Heart right ventricle (tissue), 16 donors: ENCODE measurements around the gene SGSH. TPM values are rescaled to one million over a fixed set of nuclear protein-coding genes. Genes with fewer than 3 reads are reported as not detected.

Experiments
- ATAC-seq, 8 donors: fragments of 200-7000 bp; cut with Tn5 transposase; one replicate each; pipeline ENCODE4 v1.9.1; 2020; ENCODE audit warnings: mild to moderate bottlenecking in 8 of 8, moderate library complexity in 8 of 8, moderate number of reproducible peaks in 1 of 8
- DNase-seq, 2 donors: peaks; one replicate each; pipeline ENCODE4 v3.0.0-alpha.2; 2020
- H3K27ac ChIP-seq, 10 donors: fragments of 200-600 bp; sonication (generic) in 2 of 10; one replicate each; pipeline versions ENCODE4 v1.5.0 to v1.8.0; 2020 to 2022; ENCODE audit warnings: mild to moderate bottlenecking in 3 of 10
- H3K27me3 ChIP-seq, 7 donors: fragments of 200-600 bp; one replicate each; pipeline ENCODE4 v1.8.0; 2021 to 2022; ENCODE audit warnings: mild to moderate bottlenecking in 2 of 7
- H3K36me3 ChIP-seq, 9 donors: fragments of 200-600 bp; sonication (generic) in 1 of 9; one replicate each; pipeline versions ENCODE4 v1.5.0 to v1.8.0; 2020 to 2022; ENCODE audit warnings: mild to moderate bottlenecking in 2 of 9
- H3K4me1 ChIP-seq, 9 donors: fragments of 200-600 bp; sonication (generic) in 1 of 9; one replicate each; pipeline versions ENCODE4 v1.5.0 to v1.8.0; 2020 to 2022; ENCODE audit warnings: mild to moderate bottlenecking in 4 of 9
- H3K4me3 ChIP-seq, 10 donors: fragments of 200-600 bp; sonication (generic) in 2 of 10; one replicate each; pipeline versions ENCODE4 v1.5.0 to v1.8.0; 2020 to 2022; ENCODE audit warnings: mild to moderate bottlenecking in 7 of 10, moderate library complexity in 2 of 10
- H3K9me3 ChIP-seq, 11 donors: fragments of 200-600 bp in 10 of 11; sonication (generic) in 2 of 11; one replicate each; pipeline versions ENCODE4 v1.5.0 to v1.8.0; 2013 to 2022; ENCODE audit warnings: mild to moderate bottlenecking in 2 of 11, control low read depth in 1 of 11, moderate library complexity in 1 of 11
- CTCF ChIP-seq, 9 donors: fragments of 200-600 bp; sonication (generic) in 2 of 9; IDR thresholded peaks; one replicate each; pipeline versions ENCODE4 v1.5.0 to v1.8.0; 2021 to 2022; ENCODE audit warnings: antibody characterized with exemption in 9 of 9, mild to moderate bottlenecking in 5 of 9, moderate library complexity in 1 of 9
- WGBS, 2 donors: extraction: QIAGEN DNeasy Blood & Tissue Kit; methylation state at CpG; one replicate each; pipeline ENCODE4 v1.1.7; 2013; ENCODE audit warnings: inconsistent platforms in 1 of 2; 5-methylcytosine and 5-hydroxymethylcytosine counted together
- intact Hi-C, 10 donors: fragments of 100-400 bp; cut with DNase I; formaldehyde crosslinking; loops; one replicate each; pipeline versions ENCODE4 v1.11.1 to v1.14.2; 2022
- polyA plus RNA-seq, 2 donors: library from polyadenylated mRNA; stranded (reverse); fragments of 200-250 nt; gene quantifications; one replicate each; pipeline ENCODE4 v1.2.3, GENCODE V29; 2013
- total RNA-seq, 10 donors: library from RNA; stranded (reverse); fragmentation: NEBNext Ultra II Directional in 3 of 10; extraction: Animal tissue kit (Norgen Biotek cat#: 25700) in 3 of 10; gene quantifications; one replicate each; pipeline versions ENCODE4 v1.2.1 to v1.2.4, GENCODE V29; 2021 to 2023
- donor health status: Arrhythmogenic right ventricular cardiomyopathy.
- donor health status: ischemic (EF 13 %, LVEDD 7.1; RV severe dilation, severe dysfunction).
- donor health status: healthy with polysubstance abuse.
- donor health status: DM: no; HTN: yes; CAD: no.
- donor health status: DM: no; HTN: no; CAD: no.
- donor health status: ischemic (EF 25% LVEDD 6.9; RV normal size, moderate dysfunction).
- donor health status: ischemic (EF 25% LVEDD 5.7; RV mildly dilated, moderate dysfunction).
- donor health status: healthy.
- donor health status: DM: yes; HTN: yes; CAD: no.
- donor health status: Ischemic cardiomyopathy.
- donor health status: ischemic (EF 35%, LVEDD 5.7; RV mildly dilated, moderate dysfunction).
- donor health status: nonischemic (EF 11% LVEDD 7.7; RV severe dilation, severe dysfunction).
- donor health status: DM: yes; HTN: yes; CAD: no.
- donor health status: PGD.
- donor health status: ischemic (EF 29% LVEDD 5.4; RV normal size, mild dysfunction).
- donor health status: nonischemic (EF 23%, LVEDD 6.1; RV moderate dilation, normal function).

SGSH gene
- total and polyA plus RNA-seq, 12 donors = 7.3 to 21.7 (median 14.0) TPM

DNA sequence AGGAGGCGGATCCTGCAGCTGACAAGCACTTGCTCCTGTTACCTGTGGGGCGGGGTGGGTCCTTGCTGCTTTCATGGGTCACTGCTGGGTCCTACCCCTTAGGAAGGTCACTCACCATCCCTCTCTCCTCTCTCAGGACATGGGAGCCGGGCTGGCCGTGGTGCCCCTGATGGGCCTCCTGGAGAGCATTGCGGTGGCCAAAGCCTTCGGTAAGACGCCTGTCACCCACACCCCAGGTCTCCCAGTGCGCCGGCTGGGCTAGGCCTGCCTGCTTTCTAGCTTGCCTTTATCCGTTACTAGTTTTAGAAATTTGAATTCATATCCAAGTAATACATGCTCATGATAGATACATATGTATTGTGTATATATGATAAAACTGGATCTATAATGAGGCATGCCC lies 17.3 kb upstream of the SGSH start:
- intact Hi-C loops = no loop called here
- DNase-seq (no peak), ATAC-seq (no peak)
- Histone ChIP-seq H3K27ac (no peak overlapping the region), H3K4me3 (no peak overlapping the region), H3K9me3 (peaks cover 0 to 19% (median 10%) of the 10 kb centered on the region in 11 donors), H3K27me3 (no peaks in the 10 kb centered on the region), H3K36me3 (peaks cover 0 to 100% (median 44%) of the 10 kb centered on the region in 9 donors), H3K4me1 (no peaks in the 10 kb centered on the region)
- WGBS, 2 donors = 98% methylated on average over 10 of the region's 10 CpGs
- no peak for TF ChIP-seq CTCF (IDR thresholded peaks at IDR 0.05)

DNA sequence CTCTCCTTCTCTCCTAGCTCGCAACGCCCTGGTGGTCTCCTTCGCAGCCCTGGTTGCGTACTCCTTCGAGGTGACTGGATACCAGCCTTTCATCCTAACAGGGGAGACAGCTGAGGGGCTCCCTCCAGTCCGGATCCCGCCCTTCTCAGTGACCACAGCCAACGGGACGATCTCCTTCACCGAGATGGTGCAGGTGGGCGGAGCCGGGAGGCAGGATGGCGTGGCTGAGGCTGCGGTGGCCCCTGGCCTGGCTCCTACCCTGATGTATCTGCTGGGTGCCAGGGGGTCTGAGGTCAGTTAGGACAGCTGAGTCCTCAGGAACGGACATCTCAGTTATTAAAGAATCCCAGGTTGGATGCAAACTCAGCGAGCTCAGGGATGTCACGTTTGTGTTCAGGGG lies 16.8 kb upstream of the SGSH start:
- WGBS, 2 donors = 86 to 88% methylated on average over 17 of the region's 17 CpGs
- H3K9me3 ChIP-seq = peaks cover 0 to 24% (median 14%) of the 10 kb centered on the region in 11 donors
- TF ChIP-seq CTCF (IDR thresholded peaks at IDR 0.05) = no peak
- H3K27me3 ChIP-seq = no peaks in the 10 kb centered on the region
- no peaks in the 10 kb centered on the region for H3K4me1 ChIP-seq
- H3K4me3 ChIP-seq = no peak overlapping the region
- no peak overlapping the region for H3K27ac ChIP-seq
- intact Hi-C loops = no loop called here
- DNase-seq (no peak), ATAC-seq (no peak)
- peaks cover 0 to 100% (median 44%) of the 10 kb centered on the region in 9 donors for H3K36me3 ChIP-seq

- no peak for ATAC-seq
- WGBS, 2 donors = 96 to 100% methylated on average over 3 of the region's 3 CpGs
These were observed 13.1 kb upstream of the SGSH start for GRCh38 chr17:80233202-80233601.

GRCh38 chr17:80232438-80232837 lies 12.3 kb upstream of the SGSH start:
- ATAC-seq (no peak), DNase-seq (no peak)
- no peaks in the 10 kb centered on the region for H3K27me3 ChIP-seq
- no peaks in the 10 kb centered on the region for H3K4me1 ChIP-seq
- intact Hi-C loops = no loop called here
- 94 to 96% methylated on average over 1 of the region's 1 CpG for WGBS, 2 donors
- H3K4me3 ChIP-seq = no peak overlapping the region
- peaks cover 0 to 32% (median 15%) of the 10 kb centered on the region in 11 donors for H3K9me3 ChIP-seq
- H3K27ac ChIP-seq = no peak overlapping the region
- peaks cover 0 to 97% (median 50%) of the 10 kb centered on the region in 9 donors for H3K36me3 ChIP-seq
- TF ChIP-seq CTCF (IDR thresholded peaks at IDR 0.05) = no peak

More at GRCh38 chr17:80233202-80233601, 13.1 kb upstream of the SGSH start:
- peaks cover 0 to 97% (median 57%) of the 10 kb centered on the region in 9 donors for H3K36me3 ChIP-seq
- no peaks in the 10 kb centered on the region for H3K27me3 ChIP-seq
- no peak for TF ChIP-seq CTCF (IDR thresholded peaks at IDR 0.05)
- no peak overlapping the region for H3K27ac ChIP-seq
- peaks cover 0 to 32% (median 15%) of the 10 kb centered on the region in 11 donors for H3K9me3 ChIP-seq
- H3K4me3 ChIP-seq = no peak overlapping the region
- DNase-seq = no peak
- no peaks in the 10 kb centered on the region for H3K4me1 ChIP-seq
- intact Hi-C loops = no loop called here
